Kidney epithelial cell (primary cell): Measurements from ENCODE around the gene LDLRAD2. TPM values are rescaled to one million over a fixed set of nuclear protein-coding genes. Genes with fewer than 3 reads are reported as not detected.

Experiments used
- DNase-seq: peaks from one replicate; pipeline ENCODE4 v3.0.0-alpha.2; 2010; ENCODE audit warnings: low read depth
- H3K27me3 ChIP-seq: 2 replicates; pipeline ENCODE4 v1.6.0; 2011; ENCODE audit warnings: low read length; ENCODE audit not compliant: control insufficient read depth, insufficient read depth
- H3K36me3 ChIP-seq: 2 replicates; pipeline ENCODE4 v1.5.1; 2011; ENCODE audit warnings: low read length; ENCODE audit not compliant: control insufficient read depth, insufficient read depth
- H3K4me3 ChIP-seq: 2 replicates; pipeline ENCODE4 v1.5.1; 2011; ENCODE audit warnings: low read depth, mild to moderate bottlenecking, control low read depth, low read length
- CTCF ChIP-seq: IDR thresholded peaks from 2 replicates; pipeline ENCODE4 v1.5.1; 2011; ENCODE audit warnings: mild to moderate bottlenecking, moderate library complexity, low read length, control low read depth, inconsistent platforms; ENCODE audit not compliant: insufficient read depth, poor library complexity, severe bottlenecking
- total RNA-seq: library from RNA; depleted of rRNA; stranded (reverse); fragments of >200 nt; gene quantifications from 2 replicates; pipeline ENCODE4 v1.2.3, GENCODE V29; 2015

Gene LDLRAD2
- total RNA-seq, 1 donor from 2014 or later, result not detected

DNA sequence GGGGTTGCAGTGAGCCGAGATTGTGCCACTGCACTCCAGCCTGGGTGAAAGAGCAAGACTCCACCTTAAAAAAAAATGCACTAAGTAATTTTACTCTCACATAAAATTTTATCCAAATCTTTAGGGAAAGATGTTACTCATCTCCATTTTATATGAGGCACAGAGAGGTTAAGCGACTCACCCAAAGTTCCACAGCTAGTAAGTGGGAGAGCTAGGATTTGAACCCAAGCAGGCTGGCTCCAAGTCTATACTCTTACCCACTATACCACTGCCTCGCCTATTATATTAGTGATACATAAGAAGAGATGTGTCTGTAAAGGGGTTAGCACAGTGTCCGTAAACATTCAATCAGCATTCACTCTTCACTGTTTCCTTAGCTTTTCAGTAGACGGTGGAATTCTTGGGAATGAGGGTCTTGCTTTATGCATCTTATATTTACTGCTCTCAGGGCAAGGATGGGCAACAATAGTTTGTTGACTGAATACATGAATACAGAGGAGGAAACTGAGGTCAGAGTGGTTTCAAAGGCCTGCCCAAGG lies 15.1 kb downstream of the LDLRAD2 start:
- DNase-seq, result no peak
- Histone ChIP-seq H3K27me3 (no peaks in the 10 kb centered on the region), H3K4me3 (no peak overlapping the region), H3K36me3 (peaks cover 16% of the 10 kb centered on the region)
- no peak for TF ChIP-seq CTCF

DNA sequence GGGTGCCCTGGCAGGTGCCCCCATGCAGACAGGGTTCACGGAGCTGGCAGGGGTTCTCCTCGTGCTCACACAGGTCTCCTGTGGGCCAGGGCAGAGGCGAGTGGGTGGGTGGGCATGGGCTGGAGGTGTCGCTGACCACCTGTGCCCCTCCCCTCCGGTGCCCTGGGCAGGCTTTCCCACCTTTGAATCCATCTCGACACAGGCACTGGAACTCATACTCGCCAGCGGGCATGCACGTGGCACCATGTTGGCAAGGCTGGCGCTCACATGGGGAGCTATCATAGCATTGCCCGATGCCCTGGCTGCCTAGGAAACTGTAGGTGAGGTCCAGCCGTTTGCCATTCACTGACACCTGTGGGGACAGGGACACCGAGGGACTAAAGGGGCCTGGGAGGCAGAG lies 16.0 kb downstream of the LDLRAD2 start:
- Histone ChIP-seq H3K36me3 (peaks cover 15% of the 10 kb centered on the region), H3K27me3 (no peaks in the 10 kb centered on the region), H3K4me3 (no peak overlapping the region)
- DNase-seq, result no peak
- no peak for TF ChIP-seq CTCF

- Histone ChIP-seq H3K36me3 (peaks cover 17% of the 10 kb centered on the region), H3K4me3 (no peak overlapping the region), H3K27me3 (no peaks in the 10 kb centered on the region)
- no peak for DNase-seq
- no peak for TF ChIP-seq CTCF
Observed at GRCh38 chr1:21828506-21829210, 16.6 kb downstream of the LDLRAD2 start.

GRCh38 chr1:21829294-21829693 lies 17.2 kb downstream of the LDLRAD2 start:
- Histone ChIP-seq H3K36me3 (peaks cover 17% of the 10 kb centered on the region), H3K27me3 (no peaks in the 10 kb centered on the region), H3K4me3 (no peak overlapping the region)
- no peak for DNase-seq
- TF ChIP-seq CTCF, result no peak

DNA sequence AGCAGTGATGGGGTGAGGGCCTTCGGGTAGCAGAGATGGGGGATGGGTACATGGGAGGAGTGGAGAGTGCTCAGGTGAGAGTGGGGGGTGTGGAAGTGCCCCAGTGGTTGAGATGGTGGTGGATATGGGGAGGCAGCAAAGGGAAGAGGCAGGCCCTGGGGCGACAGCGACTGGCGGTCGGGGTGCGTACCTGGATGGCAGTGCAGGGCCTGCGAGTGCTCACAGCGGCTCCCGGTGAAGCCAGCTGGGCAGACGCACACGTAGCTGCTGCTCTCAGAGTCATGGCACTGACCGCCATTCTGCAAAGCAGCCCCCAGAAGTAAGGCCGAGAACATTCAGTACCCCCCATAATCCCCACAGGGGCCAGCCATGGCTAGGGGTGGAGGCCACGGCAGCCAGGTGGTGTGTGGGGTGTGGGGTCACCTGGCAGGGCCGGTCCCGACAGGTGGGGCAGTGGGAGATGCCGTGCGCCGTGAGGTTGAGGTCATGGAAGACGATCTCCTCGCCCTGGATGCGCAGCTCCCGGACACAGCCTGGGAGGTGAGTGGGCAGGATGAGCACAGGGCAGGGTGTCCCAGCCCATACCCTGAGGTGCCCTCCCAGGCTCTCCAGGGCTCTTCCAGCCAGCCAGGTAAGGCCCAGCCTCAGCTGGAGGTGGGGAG lies 18.9 kb downstream of the LDLRAD2 start:
- TF ChIP-seq CTCF, result no peak
- Histone ChIP-seq H3K27me3 (no peaks in the 10 kb centered on the region), H3K36me3 (peaks cover 15% of the 10 kb centered on the region), H3K4me3 (no peak overlapping the region)
- no peak for DNase-seq
